GM19395 (cell line): Measurements from ENCODE around the gene CSRP3.

ENCODE experiments used
- ATAC-seq: cut with Tn5 transposase; IDR thresholded peaks from one replicate; pipeline ENCODE4 v1.9.1; 2021; ENCODE audit warnings: mild to moderate bottlenecking, moderate library complexity; ENCODE audit not compliant: unreplicated experiment

CSRP3 gene

GRCh38 chr11:19134004-19134403, 67.8 kb downstream of the CSRP3 start:
- no peak for ATAC-seq
